HG03460 (cell line): ENCODE measurements around the gene HEATR3.

Experiments used
- ATAC-seq: cut with Tn5 transposase; IDR thresholded peaks from one replicate; pipeline ENCODE4 v1.9.1; 2021; ENCODE audit not compliant: unreplicated experiment

HEATR3 gene, protein sequence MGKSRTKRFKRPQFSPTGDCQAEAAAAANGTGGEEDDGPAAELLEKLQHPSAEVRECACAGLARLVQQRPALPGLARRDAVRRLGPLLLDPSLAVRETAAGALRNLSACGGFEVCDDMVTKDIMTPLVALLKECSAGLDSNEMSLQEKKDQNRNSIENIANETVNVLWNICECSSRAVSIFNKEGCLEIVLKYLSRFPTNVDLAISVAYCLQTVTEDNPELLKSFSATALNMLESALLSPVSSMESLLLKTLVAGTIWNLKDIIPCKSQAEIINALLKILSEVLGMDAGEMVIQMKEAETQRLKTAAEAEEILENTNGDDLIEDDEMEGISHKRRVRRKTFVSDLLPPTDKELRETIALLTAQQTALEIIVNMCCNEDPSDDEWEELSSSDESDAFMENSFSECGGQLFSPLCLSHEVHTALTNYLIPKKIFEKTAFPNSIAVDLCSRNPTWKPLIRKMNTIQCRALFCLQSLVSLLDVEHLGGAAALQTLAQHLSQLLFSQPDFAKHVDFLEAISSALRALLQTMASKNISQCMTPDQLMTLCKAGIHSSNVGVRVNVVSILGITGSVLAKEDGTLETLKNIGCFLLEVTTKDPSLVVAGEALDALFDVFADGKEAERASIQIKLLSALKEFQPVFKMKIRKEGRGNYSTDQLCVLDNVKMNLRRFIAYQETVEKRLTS

DNA sequence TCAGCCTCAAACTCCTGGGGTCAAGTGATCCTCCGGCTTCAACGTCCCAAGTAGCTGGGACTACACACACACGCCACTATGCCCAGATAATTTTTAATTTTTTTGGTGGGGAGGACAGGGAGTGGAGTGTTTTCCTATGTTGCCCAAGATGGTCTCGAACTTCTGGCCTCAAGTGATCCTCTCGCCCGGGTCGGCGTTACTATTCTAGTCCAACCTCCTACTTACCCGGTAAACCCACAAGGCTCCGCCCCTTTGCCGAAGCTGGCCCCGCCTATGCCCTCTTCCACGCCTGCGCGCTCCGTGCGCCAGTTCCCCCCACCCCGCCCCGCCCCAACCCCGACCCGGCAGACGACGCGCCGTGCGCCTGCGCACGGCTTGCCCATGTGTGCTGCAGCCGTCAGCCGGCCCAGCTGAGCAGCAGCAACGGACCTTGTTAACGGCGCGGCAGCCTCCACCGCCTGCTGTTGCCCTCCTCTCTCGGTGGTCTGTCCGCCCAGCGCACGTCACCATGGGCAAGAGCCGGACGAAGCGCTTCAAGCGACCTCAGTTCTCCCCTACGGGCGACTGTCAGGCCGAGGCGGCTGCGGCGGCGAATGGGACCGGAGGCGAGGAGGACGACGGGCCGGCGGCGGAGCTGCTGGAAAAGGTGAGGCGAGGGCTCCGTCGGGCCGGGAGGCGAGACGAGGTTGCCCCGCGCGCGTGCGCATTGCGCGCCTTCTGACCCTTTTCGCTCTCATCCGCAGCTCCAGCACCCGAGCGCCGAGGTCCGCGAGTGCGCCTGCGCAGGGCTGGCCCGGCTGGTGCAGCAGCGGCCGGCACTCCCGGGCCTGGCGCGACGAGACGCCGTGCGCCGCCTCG, at the start of gene HEATR3:
Gene HEATR3 (plus strand): TSS at position 347 of the 858 bp plus-strand sequence. CDS start 162 bp downstream, at position 509.
- ATAC-seq, result peak; percentile 74

DNA sequence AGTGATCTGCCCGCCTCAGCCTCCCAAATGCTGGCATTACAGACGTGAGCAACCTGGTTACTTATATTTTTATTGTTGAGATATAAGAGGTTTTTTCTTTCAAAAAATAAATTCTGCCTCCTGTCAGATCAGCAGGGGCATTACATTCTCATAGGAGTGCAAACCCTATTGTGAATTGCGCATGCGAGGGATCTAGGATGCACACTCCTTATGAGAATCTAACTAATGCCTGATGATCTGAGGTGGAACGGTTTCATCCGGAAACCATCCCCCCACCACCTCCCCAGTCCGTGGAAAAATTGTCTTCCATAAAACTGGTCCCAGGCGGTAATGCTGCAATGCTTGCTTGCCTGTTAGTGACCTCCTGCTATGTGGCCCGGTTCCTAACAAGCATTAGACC, 48.2 kb upstream of the HEATR3 start:
- ATAC-seq, result no peak

DNA sequence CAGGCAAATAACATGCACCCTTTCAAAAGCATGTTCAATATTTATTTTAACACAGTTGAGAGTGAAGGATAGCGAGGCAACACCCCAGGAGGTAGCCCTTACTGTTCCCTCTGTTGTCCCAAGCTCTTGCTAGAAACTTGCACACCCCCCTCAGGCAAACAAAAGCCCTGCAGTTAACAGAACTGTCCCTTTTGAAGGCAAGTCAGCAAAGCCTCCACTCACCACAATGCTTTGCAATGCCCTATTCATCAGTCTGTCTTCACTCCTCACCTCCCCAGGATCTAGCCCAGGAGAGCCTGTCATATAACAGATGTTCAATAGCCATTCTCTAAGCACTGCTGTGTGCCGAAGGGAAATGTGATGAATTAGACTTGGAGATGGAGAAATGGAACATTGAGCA, 44.2 kb upstream of the HEATR3 start:
- ATAC-seq, result no peak

DNA sequence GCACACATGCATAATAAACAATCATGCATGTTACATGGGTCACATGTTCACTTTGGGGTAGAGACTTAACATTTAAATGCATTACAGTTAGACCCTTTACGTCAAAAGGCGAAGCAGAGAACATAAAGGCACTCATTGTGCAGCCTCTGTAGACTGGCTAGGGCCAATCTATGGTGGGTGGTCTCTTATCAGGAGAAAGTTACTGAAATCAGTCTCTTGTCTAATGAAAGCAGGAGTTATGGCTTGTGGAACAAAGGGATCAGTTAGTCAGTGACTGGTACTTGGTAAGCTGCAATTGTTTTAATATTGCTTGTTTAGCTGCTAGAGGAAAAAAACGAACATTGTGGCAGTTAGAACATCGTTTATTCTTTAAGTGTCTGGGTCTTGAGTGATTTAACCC, 42.1 kb upstream of the HEATR3 start:
- ATAC-seq, result no peak

DNA sequence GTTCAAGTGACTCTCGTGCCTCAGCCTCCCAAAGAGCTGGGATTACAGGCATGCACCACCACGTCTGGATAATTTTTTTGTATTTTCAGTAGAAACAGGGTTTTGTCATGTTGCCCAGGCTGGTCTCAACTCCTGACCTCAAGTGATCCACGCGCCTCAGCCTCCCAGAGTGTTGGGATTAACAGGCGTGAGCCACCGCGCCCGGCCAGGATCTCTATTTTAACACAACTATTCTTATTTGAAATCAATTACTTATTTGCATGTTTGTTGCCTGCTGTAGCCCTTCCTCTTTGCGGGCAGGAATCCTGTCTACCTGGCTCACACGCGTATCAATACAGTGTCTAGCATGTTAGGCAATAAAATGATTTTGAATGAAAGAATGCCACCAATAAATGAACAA, 41.6 kb upstream of the HEATR3 start:
- no peak for ATAC-seq

DNA sequence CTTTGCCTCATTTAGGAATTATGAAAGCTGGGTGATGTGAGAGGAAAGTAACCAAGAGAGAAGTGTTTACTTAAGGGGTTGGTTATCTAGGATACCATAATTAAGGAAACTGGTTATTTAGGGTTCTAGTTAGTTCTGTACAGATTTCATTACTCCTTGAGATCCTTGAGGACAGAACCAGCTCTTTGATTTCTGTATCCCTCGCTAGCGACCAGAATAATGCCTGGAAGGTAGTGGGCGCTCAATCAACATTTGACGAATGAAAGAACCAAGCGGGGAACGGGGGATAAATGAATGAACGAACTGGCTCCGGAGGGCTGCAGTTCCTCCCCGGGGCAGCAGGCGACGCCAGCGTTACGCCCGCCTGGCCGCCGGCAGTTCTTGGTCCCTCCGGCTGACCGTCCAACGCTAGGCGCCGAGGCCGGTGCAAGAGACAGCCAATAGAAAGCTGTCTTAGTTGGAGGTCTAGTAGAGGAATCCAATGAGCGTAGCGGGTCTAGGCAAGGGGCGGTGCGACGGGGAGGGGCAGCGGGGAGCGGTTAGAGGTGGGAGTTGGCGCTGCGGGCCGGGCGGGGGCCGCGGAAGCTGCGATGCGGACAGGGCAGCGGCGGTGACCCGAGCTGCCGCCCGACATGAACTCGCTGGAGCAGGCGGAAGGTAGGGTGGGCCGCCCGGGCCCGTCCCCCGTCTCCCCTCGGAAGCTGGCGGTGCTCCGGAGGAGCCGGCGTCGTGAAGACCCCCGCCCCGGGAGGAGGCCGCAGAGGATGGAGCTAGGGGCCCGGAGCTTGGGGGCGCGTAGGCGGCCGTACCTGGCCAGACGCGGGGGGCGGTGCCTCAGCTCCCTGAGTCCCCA, 40.9 kb upstream of the HEATR3 start, which contains the start of gene CNEP1R1:
Gene CNEP1R1 (plus strand): TSS at position 542 of the 853 bp plus-strand sequence. CDS start 91 bp downstream, at position 633.
- ATAC-seq, result peak; percentile 99

DNA sequence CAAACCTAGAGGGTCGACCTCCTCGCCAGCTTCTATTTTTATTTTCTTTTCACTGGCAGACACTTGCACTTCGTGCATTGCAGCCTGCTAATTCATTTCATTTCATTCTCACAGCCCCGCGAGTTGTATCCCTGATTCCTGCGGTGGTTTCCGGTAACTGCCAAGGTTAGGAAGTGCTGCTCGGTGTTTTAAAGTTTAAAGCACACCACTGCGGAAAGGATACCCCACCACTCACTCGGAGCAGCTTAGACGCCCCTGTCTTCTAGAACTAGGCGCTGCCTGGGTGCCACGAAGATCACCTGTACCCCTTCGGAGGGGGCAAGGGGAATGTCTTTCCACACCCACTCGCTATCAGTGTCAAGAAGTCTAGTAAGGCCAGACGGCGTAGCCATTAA, 40.2 kb upstream of the HEATR3 start:
- peak; percentile 3 for ATAC-seq

DNA sequence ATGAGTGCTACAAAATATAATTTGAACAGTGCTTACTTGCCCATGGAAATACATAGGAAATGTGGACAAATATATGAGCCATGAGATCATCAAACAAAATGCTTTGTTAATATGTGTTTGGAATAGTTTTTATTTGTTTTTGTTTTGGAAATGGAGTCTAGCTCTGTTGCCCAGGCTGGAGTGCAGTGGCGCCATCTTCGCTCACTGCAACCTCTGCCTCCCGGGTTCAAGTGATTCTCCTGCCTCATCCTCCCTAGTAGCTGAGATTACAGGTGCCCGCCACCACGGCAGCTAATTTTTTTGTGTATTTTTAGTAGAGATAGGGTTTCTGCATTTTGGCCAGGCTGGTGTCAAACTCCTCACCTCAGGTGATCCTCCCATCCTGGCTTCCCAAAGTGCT, 37.9 kb upstream of the HEATR3 start:
- ATAC-seq, result no peak

DNA sequence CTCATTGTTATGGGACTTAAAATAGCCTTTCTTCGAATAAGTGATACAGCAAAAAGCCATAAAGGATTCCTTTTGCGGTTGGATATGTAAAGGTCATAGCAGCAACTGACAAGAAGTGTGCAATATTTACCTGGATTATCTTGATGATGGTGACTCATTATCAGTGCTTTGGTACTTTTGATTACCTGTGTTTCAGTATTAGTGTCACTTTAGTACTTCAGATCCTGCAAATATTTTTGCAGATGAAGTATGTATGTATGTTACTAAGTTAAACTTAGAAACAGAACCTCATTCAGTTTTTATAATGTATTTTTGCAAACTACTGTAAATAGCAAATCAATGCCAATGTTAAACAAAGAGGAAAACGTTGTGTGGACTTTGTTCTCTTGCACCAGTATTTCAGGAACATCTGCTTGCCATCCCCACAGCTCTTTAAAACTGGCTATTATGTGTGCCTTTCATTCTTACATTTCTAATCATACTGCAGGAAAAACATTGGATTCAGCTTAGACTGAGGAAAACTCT, 30.2 kb upstream of the HEATR3 start:
- no peak for ATAC-seq

DNA sequence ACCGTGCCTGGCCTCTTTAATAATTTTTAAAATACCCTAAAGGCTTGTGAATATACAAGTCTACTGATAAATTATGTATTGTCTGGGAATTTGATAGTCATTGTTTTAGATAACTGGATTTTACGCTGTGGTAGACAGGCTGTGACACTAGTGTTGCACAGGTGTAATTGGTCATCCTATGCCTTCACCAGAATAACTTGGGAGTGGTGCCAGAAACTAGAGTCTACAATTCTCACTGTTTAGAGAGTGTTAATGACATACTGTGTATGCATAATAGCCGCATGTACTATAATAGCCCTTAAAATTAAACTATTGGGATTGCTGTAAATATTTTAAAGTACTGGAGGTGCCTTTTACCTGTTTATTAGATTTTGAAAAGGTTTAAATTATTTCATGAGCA, 29.3 kb upstream of the HEATR3 start:
- ATAC-seq, result no peak

DNA sequence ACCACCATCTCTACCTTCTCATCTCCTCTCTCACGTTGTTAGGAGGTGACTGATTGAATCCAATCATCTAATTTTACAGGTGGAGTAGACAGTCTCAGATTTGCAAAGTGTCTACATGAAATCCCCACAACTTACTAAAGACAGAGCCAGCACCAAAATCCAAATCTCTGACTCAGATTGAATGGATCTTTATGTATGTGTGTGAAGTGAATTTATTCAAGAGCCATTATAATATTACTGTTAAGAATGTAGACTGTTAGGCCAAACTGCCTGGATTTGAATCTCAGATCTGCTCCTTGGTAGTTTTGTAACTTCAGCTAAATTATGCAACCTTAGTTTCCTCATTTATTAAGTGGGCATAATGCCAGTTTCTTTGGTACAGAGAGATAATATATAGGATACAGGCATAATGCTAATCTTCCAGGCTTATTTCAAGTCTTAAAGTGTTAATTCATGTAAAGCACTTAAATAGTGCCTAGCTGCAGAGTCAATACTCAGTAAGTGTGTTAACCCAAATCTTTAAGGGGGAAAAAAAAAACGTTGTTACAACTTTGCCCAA, 28.0 kb upstream of the HEATR3 start:
- ATAC-seq, result no peak

DNA sequence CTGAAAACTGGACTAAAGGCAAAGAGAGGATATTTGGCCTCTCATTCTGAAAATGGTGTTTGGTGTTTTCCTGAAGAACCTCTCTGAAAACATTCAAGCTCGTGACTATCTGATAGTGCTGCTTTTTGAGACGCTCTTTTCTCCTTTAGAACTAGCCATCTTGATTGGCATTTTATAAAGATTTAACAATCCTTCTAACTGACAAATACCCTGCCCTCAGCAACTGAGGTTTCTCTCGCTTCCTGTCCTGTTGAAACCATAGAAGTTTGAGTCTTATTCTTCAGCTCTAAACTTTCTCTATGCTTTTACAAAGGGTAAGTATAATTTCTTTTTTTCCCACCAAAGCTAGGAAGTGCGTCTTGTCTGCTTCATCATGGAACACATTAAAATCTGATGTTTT, 27.5 kb upstream of the HEATR3 start:
- ATAC-seq, result no peak

DNA sequence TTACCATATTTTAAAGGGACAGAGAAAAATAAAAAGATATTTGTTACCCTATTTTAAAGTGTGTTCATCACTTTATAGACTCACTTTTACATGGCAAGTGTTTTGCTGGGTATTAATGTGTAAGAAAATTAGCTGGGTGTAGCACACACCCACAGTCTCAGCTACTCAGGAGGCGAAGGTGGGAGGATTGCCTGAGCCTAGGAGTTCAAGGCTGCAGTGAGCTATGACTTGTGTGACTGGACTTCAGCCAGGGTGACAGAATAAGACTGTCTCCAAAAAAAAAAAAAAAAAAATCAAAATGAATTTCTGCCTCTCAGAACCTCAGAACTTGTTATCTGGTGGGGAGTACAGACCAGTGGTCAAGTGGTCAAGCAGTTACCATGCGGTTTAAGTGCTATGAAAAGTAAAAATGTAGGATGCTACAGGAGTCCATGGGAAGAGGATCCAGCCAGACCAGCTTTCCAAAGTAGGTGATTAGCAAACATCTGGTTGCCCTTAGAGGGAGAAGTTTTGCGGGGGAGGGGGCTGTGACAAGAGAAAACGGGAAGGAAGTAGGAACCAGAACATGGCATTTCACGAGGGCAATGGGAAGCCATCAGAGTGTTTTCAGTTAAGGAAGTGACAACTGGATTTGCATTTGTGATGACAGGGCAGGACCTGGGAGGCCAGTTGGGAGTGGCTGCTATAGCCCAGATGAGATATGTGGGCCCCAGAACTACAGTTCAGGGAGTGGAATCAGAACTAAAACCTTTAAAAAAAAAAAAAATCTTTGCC, 26.8 kb upstream of the HEATR3 start:
- no peak for ATAC-seq

DNA sequence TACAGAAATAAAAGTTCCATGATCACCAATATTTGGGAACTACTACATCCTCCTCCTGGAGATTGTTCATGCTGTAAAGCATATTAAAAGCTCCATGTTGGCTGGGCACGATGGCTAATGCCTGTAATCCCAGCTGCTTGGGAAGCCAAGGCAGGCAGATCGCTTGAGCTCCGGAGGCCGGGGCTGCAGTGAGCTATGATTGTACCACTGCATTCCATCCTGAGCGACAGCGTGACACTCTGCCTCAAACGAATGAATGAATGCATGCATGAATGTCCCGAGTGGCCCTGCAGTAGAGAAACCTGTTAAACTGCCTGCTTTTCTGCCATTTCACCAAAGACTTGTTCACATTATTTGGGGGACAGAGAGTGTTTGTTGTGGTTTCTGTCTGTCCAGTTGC, 25.8 kb upstream of the HEATR3 start:
- ATAC-seq, result no peak

DNA sequence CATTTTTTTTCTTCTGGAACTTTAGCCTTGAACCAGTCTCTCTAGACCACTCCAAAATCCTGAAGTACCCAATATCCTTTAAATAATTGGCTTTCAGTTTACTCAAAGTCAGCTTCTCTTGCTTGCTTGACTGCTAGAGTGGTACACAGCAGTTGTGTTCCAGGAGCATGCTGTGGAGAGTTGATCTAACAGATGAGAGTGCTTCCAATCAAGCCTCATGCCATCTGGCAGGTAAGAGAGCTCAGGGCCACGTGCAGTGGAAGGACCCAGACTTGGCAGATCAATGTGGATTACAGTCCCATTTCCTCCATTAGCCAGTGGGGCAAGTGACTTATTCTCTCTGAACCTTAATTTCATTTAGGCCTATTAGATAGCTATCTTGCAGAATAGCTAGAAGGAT, 25.1 kb upstream of the HEATR3 start:
- ATAC-seq, result no peak

DNA sequence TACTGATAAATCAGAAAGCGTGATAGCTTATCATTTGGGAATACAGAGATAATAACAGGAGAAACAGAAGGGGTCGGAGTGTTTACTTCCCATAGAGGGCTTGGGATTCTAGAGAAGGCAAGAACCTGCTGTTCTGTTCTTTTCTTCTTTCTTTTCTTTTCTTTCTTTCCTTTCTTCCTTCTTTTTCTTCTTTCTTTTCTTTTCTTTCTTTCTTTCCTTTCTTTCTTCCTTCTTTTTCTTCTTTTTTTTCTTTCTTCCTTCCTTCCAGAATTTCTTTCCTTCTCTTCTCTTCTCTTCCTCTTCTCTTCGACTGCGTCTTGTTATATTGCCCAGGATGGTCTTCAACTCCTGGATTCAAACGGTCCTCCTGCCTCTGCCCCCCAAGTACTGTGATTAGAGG, 22.4 kb upstream of the HEATR3 start:
- ATAC-seq, result no peak

DNA sequence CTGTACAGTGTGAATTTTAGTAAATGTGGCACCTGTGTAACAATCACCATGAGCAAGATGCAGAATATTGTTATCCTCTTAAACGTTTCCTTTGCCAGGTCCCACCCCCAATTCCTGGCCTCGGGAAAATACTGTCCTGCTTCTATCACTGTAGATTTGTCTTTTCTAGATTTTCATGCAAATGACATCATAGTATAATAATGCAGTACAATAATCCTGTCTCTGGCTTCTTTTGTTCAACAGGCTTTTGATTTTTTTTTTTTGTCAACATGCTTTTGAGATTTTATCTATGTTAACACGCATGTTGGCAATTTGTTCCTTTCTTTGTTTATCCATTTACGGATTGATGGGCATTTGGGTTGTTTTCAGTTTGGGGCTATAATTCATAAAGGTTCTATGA, 20.4 kb upstream of the HEATR3 start:
- no peak for ATAC-seq

DNA sequence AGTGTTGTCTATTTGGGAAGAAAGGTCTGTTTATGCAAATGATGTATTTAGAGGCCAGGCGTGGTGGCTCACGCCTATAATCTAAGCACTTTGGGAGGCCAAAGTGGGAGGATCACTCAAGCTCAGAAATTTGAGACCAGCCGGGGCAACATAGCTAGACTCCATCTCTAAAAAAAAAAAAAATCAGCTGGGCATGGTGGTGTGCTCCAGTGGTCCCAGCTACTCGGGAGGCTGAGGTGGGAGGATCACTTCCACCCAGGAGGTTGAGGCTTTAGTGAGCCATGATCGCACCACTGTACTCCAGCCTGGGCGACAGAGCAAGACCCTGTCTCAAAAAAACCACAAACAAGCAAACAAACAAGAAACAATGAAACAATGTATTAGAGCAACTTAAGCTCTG, 18.9 kb upstream of the HEATR3 start:
- no peak for ATAC-seq

DNA sequence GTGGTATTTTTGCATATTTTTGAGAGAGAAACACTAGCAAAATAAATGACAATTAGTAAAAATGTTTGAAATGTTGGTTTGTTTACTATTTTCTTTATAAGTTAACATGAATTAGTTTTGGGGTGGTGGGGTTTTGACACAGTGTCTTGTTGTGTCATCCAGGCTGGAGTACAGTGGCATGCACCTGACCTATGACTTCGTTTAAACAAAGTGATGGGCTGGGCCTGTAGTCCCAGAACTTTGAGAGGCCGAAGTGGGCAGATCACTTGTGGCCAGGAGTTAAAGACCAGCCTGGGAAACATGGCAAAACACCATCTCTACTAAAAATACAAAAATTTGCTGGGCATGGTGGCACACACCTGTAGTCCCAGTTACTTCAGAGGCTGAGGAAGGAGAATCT, 17.9 kb upstream of the HEATR3 start:
- no peak for ATAC-seq
